Adipose tissue (tissue), 3 donors: ENCODE results near the gene EEF1AKMT1. TPM values are rescaled to one million over a fixed set of nuclear protein-coding genes. Genes with fewer than 3 reads are reported as not detected.

Source experiments
- H3K27ac ChIP-seq: one replicate; pipeline ENCODE4 v1.5.1; 2013; ENCODE audit warnings: low read depth, low read length
- WGBS, 3 donors: extraction: QIAGEN DNeasy Blood & Tissue Kit; methylation state at CpG; one replicate each; pipeline ENCODE4 v1.1.7; 2013; 5-methylcytosine and 5-hydroxymethylcytosine counted together
- polyA plus RNA-seq, 3 donors: library from polyadenylated mRNA; stranded (reverse); fragments of 200-250 nt; gene quantifications; one replicate each; pipeline ENCODE4 v1.2.3, GENCODE V29; 2013
- donor health status: healthy with polysubstance abuse.
- donor health status: Bipolar disorder and iron deficiency.
- donor health status: healthy.

EEF1AKMT1 gene, protein sequence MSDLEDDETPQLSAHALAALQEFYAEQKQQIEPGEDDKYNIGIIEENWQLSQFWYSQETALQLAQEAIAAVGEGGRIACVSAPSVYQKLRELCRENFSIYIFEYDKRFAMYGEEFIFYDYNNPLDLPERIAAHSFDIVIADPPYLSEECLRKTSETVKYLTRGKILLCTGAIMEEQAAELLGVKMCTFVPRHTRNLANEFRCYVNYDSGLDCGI
- 10 to 100 TPM in 1 of 3 donors, 1 to 10 TPM in 2; 3.7 to 15.9 (median 6.0) TPM for polyA plus RNA-seq

DNA sequence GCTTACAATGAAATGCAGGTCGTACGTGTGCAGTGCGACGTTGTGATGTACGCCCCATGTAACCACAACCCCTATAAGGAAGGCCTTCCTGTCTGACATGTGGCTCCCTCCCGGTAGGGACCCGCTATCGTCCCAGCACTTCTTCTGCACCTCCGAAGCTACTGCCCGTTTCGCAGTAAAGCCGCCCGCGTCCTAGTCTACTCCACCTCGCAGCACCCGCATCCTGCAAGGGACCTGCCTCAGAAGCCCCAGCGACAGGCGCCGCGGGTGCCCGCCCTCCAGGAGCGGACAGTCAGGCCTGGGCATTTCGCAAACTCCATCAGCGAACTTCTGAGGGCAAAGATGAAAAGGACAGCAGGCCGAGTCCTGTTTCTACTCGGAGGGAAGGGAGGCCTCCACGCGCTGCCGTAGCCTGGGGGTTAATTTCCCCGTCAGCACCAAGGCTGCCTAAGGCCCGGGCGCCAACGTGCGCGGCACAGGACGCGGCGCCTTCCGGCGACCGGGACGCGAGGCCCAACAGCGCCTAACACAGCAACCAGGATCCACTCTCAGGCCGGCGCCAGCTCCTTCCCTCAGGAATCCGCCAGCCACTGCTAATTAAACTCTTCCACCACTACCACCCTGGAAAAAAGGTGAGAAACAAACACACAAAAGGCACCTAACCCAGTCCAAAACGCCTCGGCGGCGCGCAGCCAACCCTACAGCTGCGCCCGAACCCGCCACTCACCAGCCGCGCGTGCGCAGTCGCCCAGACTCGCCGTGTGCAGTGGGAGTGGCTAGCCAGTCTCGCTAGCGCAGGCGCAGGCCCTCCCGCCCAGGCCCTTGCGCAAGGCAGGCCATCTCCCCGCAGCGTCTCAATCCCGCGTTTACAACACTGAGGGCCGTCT lies at the start of gene EEF1AKMT1:
Gene EEF1AKMT1 (minus strand): TSS at position 768 of the 887 bp plus-strand sequence. CDS start 16,363 bp downstream, outside the sequence.
- 0% methylated on average over 72 of the region's 72 CpGs for WGBS, 3 donors
- no peak within 1 kb of the TSS for H3K27ac ChIP-seq

DNA sequence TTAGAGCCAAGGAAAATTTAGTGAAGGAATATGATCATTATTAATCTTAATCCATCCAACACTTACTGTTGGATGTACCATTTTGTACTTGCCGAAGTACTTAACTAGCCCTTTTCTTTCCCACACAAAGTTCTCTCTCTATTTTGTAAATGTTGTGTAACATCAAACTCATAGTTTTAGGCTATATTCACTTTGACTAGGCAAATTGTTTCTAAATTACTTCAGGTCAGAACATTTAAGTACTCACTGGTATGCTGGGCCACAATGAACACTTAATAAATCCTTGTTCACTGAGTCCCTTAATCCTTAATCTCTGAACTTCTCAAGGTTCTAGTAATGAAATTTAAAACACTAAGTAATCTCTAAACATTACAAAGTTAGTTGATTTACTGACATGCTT lies 49.3 kb upstream of the EEF1AKMT1 start:
- H3K27ac ChIP-seq = no peak overlapping the region
- 96 to 100% (median 98%) methylated on average over 1 of the region's 1 CpG for WGBS, 3 donors

DNA sequence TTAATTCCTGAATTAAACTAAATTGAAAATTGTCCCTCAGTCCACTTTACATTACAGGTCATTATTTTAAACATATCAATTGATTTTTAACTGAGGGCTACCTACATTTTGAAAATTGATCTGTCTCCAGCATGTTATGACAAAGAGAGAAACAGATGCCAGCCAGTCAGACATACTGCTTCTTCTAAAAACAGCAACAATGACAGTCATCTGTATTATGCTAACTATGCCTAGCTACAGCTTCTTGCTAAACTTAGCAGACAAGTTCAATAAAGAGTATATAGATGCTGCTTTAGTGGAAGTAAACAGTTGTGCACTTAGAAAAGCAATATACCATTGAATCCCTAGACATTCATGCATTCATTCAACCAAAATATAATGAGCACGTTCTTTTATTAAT lies 48.6 kb upstream of the EEF1AKMT1 start:
- H3K27ac ChIP-seq = no peak overlapping the region
- WGBS, 3 donors = 93 to 96% (median 95%) methylated on average over 1 of the region's 1 CpG

DNA sequence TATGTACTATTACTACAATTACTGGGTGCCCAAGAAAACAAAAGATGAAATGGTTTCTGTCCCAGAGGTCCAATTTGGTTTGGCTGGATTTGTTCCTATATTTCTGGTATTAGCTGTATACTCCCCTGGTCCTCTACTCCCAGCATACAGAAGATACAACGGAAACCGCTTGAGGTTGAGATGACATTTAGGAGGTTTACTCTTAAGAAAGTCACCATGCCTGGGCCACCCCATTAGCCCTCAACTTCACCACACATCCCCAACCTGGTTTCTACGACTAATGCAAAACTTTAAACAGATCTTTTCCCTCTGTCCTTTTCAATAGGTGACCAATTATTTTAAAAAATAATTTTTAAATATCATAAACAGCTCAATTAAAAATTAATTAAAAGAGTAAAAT lies 46.0 kb upstream of the EEF1AKMT1 start:
- H3K27ac ChIP-seq = no peak overlapping the region
- WGBS, 3 donors = 94 to 97% (median 95%) methylated on average over 3 of the region's 3 CpGs

DNA sequence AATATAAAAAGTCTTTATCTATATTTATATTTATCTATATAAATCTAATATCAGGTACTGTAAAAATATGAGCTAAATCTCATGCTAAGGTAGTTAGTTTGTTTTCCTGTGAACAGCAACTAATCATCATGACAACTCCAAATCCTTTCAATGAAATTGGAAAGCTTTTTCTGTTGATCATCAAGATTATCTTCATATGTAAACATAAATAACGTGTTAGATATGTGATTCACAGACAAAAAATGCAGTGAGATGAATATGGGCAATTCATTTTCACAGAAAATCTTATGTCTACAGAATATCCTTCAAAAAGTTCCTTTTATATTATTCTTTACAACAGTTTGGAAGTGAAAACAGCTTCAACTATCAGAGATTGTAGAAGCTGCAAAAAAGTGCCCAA lies 41.7 kb upstream of the EEF1AKMT1 start:
- no peak overlapping the region for H3K27ac ChIP-seq
- WGBS, 3 donors = 55 to 82% (median 71%) methylated on average over 1 of the region's 1 CpG

DNA sequence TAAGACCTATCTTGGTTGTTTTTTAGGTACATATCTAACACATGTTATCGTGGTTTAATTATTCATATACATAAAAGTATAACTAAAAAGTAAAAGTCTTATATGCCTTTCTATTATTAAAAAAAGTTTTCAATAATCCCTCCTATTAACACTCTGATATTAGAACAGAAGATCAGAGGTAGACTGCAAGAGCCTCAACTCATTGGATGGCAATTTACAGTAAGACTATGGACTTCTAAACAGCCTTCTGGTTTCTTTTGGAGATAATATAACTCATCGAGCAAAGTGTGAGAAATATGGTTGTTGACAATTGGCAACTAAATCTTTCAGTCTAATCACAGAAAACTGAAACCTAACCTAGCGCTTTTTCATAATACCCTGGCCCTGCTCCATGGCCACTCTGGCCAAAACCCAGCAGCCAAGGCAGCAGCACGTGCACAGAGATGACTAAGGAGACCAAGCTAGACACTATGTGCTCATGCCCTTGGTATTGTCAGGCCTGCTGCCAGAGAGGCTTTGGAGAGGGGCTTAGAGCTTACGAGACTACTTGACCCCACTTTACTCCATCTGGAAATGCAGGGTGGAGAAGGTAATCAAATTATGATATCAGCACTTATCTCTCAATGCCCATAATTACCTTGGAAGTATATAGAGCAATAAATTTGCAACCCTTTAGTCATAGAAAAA lies 40.6 kb upstream of the EEF1AKMT1 start:
- 36 to 59% (median 37%) methylated on average over 5 of the region's 5 CpGs for WGBS, 3 donors
- H3K27ac ChIP-seq = no peak overlapping the region

DNA sequence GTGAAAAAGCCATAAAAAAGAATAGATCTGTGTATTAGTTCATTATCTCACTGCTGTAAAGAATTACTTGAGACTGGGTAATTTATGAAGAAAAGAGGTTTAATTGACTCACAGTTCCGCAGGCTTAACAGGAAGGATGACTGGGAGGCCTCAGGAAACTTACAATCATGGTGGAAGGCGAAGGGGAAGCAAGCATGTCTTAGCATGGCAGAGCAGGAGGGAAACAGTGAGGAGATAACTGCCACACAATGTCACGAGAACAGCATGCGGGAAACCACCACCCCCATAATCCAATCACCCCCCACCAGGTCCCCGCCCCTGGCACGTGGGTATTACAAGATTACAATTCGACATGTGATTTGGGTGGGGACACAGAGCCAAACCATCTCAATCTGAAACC lies 39.1 kb upstream of the EEF1AKMT1 start:
- WGBS, 3 donors = 89 to 93% (median 91%) methylated on average over 7 of the region's 7 CpGs
- no peak overlapping the region for H3K27ac ChIP-seq

DNA sequence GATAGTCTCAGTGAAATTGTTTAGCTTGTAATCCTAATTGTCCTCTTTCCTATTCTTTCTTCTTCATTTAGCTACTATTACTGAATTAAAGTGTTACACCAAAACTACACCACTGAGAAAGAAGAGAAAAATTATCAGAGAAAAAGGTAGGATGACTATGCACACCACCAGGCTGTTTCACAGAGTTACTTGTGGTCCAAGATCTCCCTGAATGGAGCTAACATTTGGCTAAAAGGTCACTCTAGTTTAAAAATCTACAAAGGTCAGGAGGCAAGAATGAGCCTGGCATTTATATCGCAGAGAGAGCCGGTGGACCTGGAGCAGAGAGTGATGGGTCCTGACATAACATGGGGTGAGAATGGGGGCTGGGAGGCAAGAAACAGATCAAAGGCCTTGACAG lies 37.0 kb upstream of the EEF1AKMT1 start:
- 77 to 95% (median 92%) methylated on average over 2 of the region's 2 CpGs for WGBS, 3 donors
- H3K27ac ChIP-seq = no peak overlapping the region

DNA sequence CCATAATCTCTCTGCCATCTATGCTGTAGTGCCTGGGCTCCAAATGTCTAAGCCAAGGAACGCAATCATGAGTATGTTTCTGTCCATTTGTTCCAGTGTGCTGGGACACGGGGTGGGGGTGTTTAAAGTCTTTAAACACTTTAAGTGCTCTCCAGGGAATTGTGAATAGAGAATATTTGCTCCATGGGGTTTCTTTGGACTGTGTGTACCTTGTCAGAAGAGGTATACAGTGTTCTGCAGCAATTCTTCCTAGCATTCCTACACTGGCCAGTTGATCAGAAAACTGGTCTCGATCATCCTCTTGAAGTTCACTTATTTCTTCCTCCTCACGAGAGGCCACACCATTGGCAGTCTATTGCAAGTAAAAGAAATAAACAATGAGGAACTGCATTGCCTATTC lies 35.1 kb upstream of the EEF1AKMT1 start:
- WGBS, 3 donors = 91 to 95% (median 93%) methylated on average over 4 of the region's 4 CpGs
- H3K27ac ChIP-seq = no peak overlapping the region

DNA sequence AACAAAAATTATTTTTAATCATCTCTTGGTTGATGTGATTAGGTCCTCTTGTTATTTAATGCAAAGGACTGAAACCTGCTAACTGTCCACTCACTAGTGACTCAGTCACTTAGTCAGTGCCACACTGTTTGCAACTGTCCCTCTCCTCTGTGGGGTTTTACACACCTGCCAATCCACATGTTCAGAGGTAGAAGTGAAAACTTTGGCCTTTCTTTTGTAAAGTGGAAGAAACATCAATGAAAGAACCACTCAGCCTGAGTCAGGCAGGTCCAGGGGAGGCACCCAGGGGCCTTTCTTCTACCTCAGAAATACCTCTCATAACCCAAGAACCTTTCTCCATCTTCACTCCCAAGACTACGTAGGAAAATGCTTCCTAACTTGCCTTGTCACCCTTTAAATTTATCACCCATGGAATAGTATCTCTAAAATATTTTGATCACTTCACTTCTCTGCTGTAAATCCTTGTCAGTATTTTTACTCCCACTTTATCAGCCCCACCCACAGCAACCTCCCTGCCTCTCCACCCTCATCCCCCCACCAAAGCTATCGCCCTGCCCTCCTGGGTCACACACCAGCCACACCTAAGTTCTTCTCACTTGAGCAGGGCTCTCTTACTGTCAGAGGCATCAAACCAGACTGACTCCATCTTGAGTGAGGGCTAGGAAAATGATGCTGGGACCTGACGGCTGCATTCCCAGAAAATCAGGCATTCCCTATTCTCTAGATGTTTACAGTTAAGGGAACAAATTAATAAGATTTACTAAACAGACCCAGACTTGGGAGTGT lies 29.6 kb upstream of the EEF1AKMT1 start:
- WGBS, 3 donors = 88 to 89% (median 89%) methylated on average over 3 of the region's 3 CpGs
- no peak overlapping the region for H3K27ac ChIP-seq

DNA sequence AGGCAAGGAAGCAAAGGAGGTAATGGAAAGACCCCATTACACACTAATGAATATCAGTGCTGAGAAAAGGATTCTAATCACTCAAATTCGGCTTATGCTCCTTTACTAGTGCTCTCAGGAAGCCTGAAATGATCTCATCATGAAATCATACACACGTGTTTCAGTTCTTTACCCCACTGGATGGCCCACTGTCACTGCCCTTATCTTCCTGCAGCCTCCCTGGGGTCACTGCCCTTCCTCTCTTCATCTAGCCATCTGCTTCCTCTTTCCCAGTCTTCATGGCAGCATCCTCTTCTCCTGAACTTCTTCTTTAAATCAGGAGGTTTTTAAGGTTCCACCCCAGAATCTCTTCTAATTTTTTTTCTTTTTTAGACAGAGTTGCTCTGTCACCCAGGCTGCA lies 27.9 kb upstream of the EEF1AKMT1 start:
- H3K27ac ChIP-seq = no peak overlapping the region
- 42 to 67% (median 58%) methylated on average over 2 of the region's 2 CpGs for WGBS, 3 donors

DNA sequence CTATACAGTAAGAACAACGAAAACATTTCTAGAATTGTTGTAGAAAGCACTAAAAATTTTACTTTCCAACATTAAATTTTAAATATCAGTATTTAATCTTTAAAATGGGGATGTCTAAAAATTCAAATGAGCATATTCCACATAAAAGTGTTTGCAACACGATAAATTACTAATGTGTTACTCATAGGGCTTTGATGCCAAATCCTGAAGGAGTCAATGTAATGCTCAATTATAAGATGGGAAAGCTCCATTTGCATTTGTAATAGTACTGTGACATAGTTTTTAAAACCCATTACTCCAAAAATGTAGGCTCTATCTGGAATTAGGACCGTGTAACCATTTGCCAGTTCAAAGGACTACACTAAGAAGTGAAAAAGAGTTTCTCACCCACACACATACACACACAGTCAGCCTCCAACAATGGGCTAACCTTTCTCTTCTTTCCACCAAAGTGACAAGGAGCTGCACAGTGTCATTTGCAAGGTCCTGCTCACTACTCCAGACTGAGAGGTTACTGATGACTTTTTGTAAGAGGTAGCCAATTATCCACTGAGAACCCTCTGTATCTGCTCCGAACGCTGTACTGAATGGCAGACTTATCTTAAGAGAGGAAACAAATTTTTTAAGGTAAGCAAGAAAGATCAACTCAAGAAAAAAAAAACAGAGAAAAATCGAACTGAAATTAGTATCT lies 26.1 kb upstream of the EEF1AKMT1 start:
- 73 to 83% (median 81%) methylated on average over 6 of the region's 6 CpGs for WGBS, 3 donors

DNA sequence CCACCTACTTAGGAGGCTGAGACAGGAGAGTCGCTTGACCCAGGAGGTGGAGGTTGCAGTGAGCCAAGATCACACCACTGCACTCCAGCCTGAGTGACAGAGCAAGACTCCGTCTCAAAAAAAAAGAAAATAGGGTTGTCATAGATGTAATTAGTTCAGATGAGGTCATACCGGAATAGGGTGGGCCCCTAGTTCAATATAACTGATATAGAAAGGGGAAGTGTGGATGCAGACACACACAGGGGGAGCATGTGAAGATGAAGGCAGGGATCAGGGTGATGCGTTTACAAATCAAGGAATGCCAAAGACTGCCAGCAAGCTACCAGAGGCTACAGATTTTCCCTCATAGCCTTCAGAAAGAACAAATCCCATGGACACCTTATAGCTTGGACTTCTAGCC lies 24.3 kb upstream of the EEF1AKMT1 start:
- no peak overlapping the region for H3K27ac ChIP-seq
- WGBS, 3 donors = 77 to 96% (median 83%) methylated on average over 4 of the region's 4 CpGs

More for the DNA sequence above, 26.1 kb upstream of the EEF1AKMT1 start:
- H3K27ac ChIP-seq = no peak overlapping the region

DNA sequence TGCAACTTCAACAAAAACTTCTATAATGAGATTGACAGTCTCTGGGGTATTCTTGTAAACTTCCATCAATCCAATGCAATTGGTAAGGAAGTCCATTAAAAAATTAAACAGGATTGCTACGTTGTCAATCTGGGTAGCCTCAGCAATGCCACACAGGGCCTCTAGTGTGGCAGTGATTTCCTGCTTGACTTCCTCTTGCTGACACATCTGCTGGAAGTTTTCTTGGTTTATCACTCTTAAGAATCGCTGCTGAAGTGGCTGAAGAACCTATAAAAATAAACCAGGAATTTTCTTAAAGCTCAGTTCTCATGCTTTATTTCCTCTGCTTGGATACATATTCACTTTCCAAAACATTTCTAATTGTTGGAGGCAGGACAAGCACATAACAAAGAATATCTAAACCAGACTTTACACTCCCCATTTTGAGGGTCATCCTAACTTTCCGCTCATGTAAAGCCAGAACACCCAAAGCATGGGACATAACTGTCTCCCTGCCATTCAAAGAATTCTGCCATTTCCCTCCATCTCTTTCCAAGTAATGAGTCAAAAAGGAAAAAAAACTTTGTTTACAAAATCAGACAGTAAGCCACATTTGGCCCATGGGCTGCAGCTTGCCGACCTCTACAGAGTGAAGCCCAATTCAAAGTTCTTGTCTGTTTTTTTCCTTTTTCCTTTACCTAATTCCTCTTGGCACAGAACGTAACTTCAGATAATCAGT lies 23.2 kb upstream of the EEF1AKMT1 start:
- no peak overlapping the region for H3K27ac ChIP-seq
- WGBS, 3 donors = 57 to 79% (median 61%) methylated on average over 5 of the region's 5 CpGs

DNA sequence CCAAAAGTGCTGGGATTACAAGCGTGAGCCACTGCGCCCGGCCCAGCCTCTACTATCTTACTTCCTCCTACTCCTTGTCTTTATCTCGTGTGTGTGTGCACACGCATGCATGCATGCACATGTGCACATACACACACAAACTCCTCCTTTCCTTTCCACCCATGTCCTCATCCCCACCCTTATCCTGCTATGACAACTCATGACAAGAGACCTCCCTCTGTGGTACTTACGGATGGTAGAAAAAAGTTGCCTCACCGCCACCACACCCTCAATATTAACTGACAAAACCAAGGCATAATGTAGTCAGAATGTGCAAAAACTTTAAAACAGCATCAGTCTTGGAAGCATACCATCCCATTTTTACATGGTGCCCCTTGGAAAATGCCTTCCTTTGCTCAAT lies 15.9 kb upstream of the EEF1AKMT1 start:
- H3K27ac ChIP-seq = no peak overlapping the region
- 93 to 98% (median 94%) methylated on average over 7 of the region's 7 CpGs for WGBS, 3 donors

DNA sequence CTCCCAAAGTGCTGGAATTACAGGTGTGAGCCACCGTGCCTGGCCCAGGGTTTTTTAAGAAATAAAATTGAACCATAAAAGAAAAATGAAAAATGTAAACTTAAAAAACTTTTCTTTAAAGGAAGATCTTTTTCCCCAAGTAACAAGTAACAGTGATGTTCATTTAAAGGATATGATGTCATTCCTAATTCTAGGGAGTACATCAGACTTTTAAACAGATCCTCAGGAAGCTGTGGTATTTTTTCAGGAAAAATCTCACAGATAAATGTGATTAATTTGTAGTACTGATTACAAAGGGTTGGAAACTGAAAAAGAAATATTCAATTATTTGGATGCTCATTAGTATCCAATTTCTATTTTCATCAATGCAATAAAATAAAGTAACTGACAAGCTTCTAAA lies 14.6 kb upstream of the EEF1AKMT1 start:
- WGBS, 3 donors = 96 to 100% (median 98%) methylated on average over 1 of the region's 1 CpG

DNA sequence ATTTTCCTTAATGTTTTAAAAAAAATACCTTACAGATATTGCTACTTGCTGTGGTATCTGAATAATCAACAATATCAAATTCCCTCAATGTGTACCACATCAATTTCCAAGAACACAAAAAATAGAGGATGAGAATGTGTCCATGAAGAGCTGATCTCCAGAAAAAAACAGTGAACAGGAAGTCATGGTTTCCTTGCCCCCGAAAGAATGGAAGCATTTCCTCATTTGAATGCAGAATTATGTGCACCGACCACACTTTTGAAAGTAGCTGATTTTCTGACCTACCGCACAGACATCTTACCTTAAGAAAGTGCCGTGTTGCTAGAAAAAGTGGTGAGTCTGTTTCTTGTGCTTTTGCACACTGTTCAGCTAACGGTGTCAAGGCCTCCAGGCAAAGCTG lies 13.4 kb upstream of the EEF1AKMT1 start:
- H3K27ac ChIP-seq = no peak overlapping the region
- 66 to 86% (median 70%) methylated on average over 5 of the region's 5 CpGs for WGBS, 3 donors

More for the DNA sequence above, 14.6 kb upstream of the EEF1AKMT1 start:
- no peak overlapping the region for H3K27ac ChIP-seq
